ENCODE measurements around the gene CAP2.

DNA sequence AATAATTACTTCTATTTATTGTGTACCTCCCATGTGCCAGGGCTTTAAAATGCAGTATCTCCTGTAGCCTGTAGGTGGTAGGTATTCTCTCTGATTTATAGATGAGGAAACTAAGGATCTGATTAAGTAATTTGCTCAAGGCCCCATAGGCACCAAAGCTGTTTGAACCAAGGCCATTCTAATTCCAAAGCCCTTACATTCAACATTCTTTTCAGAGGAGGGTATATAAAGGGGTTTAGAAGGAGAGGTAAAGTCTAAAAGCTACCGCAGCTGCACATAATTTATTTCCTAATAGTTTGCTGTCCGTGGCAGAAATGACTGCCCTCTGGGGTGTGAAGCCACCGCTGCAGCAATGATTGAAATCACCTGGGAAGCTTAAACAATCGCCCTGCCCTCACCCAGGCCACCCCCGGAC, 111.7 kb downstream of the CAP2 start:
- peak; percentile 35 for TF ChIP-seq CTCF (IDR thresholded peaks at IDR 0.05; ENCODE audit: low read depth, low read length, poor library complexity, severe bottlenecking)
- TF ChIP-seq EZH2phosphoT487 (IDR thresholded peaks at IDR 0.05; ENCODE audit: borderline replicate concordance, low read length) = no peak

All from DOHH2 (cell line).